ENCODE results near the gene MTFR1L. TPM values are rescaled to one million over a fixed set of nuclear protein-coding genes. Genes with fewer than 3 reads are reported as not detected.

The MTFR1L gene
- total RNA-seq, 2 donors from 2014 or later = 154 to 303 TPM

DNA sequence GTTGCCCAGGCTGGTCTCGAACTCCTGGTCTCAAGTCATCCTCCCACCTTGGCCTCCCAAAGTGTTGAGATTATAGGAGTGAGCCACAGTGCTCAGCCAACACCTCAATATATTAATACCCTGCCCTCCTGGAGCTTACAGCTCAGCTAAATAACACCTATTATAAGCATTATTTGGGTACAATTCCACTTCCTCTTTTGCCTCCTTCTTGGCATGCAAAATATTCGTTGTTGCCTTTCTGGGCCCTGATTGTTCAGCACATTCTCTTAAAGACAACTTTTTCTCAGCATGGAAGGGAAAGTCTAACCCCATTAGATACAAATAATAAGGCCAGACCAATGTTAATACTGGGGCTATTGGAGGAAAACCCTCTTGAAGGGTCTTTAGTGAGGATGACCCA, 53.0 kb downstream of the MTFR1L start:
- H3K36me3 ChIP-seq = no peaks in the 10 kb centered on the region
- no peaks in the 10 kb centered on the region for H3K9me3 ChIP-seq
- H3K4me1 ChIP-seq = peaks cover 0 to 26% of the 10 kb centered on the region in 2 donors
- no peak for DNase-seq (ENCODE audit: low spot score)
- H3K27ac ChIP-seq = no peak overlapping the region
- H3K27me3 ChIP-seq = no peaks in the 10 kb centered on the region
- TF ChIP-seq CTCF (IDR thresholded peaks at IDR 0.05) = no peak
- H3K4me3 ChIP-seq = no peak overlapping the region

DNA sequence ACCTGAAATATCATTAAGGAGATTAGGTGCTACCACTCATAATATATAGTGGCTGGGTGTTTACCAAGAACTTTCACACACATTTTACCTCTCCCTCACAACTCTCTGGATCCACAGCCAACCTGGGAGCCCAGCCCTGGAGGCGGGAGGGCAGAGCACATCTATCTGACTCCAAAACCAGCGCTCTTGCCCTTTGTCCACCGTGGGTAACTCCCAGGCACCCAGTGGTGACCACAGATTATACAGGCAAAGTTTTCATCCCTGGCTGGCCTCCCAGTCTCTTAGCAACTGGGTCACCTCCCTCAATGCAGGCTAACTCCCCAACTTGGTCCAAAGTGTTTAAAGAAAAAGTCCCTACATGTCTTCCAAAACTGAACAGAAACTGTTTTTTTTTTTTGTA, 53.4 kb downstream of the MTFR1L start:
- Histone ChIP-seq H3K4me3 (no peak overlapping the region), H3K4me1 (peaks cover 0 to 26% of the 10 kb centered on the region in 2 donors), H3K27ac (no peak overlapping the region), H3K27me3 (no peaks in the 10 kb centered on the region), H3K36me3 (no peaks in the 10 kb centered on the region), H3K9me3 (no peaks in the 10 kb centered on the region)
- DNase-seq (ENCODE audit: low spot score) = no peak
- TF ChIP-seq CTCF (IDR thresholded peaks at IDR 0.05) = no peak

DNA sequence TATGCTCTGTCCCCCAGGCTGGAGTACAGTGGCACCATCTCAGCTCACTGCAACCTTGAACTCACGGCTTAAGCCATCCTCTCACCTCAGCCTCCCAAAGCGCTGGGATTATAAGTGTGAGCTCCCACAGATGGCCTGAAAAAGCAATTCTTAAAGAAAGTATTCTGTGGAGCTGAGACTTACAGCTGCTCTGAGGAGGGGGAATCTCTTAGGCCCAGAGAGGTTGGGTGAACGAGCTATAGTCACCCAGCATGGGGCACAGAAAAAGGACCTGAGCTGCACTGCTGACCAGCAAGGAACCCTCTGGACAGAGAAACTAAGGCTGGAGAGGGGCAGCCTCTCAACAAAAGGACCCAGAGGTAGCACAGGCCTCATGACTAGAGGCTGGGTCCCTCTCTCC, 54.5 kb downstream of the MTFR1L start:
- Histone ChIP-seq H3K9me3 (no peaks in the 10 kb centered on the region), H3K36me3 (no peaks in the 10 kb centered on the region), H3K27ac (peak overlapping the region in 1 of 2 donors; percentile 53), H3K4me1 (peaks cover 0 to 26% of the 10 kb centered on the region in 2 donors), H3K27me3 (no peaks in the 10 kb centered on the region), H3K4me3 (no peak overlapping the region)
- DNase-seq (ENCODE audit: low spot score) = no peak
- no peak for TF ChIP-seq CTCF (IDR thresholded peaks at IDR 0.05)

DNA sequence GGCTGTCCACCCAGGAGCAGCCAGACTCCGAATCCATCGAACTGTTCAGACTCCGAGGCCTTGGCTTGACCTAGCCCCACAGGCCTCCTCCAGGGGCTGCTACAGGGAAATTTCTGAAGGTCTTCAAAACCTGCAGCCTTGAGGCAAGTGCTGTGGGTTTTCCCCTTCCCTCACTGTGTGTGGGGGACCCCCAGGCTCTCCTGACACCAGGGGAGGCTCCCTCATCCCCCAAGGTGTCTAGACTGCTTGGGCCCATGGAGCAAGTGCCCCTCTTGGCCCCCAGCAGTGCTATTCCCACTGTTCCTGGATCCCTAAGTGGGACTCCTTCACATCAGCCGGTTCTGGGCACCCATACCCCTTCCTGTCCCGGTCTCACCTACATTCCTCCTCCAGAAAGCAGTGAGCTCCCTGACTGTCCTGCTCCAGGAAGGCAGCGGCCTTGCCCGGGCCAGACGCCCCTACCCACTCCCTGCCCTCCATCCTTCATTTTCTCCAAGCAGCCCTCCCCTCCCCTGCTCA, 54.9 kb downstream of the MTFR1L start:
- no peak for TF ChIP-seq CTCF (IDR thresholded peaks at IDR 0.05)
- H3K9me3 ChIP-seq = no peaks in the 10 kb centered on the region
- H3K27ac ChIP-seq = peak overlapping the region; percentile 45 to 53
- H3K4me3 ChIP-seq = peak overlapping the region; percentile 54 to 67
- no peaks in the 10 kb centered on the region for H3K36me3 ChIP-seq
- no peak for DNase-seq (ENCODE audit: low spot score)
- peaks cover 0 to 26% of the 10 kb centered on the region in 2 donors for H3K4me1 ChIP-seq
- H3K27me3 ChIP-seq = no peaks in the 10 kb centered on the region

DNA sequence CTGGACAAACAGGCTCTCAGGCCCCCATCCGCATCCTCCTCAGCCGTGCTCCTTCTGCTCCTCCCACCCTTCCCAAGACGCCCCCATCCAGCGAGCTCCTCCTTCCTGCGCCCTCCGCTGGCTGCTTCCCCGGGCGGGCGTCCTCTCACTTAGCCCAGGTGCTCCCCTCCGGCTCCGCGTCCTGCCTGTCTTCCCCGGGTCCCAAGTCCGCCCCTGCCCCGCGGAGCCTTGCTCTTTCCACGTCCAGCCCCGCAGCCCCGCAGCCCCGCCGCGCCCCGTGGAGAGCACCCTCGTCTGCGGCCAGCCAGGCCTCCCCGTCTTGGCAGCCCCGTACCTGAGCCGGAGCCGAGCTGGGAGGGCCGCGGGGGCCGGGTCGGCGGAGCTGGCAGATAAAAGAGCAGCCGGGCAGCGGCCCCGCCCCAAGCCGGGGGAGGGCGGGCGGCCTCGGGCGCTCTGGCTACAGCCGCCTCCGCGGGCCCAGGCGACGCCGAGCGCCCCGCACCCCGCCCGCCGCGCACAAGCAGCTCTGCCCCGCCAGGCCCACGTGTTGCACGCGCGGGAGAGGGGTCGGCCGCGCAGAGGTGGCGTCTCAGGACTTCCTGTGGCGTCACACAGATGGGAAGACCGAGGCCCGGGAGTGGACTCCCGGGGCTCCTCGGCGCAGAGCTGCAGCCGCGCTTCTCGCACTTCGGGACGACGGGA, 55.6 kb downstream of the MTFR1L start, which contains the start of gene PAQR7:
Gene PAQR7, minus strand, starts transcription at position 555 of the 702 bp plus-strand sequence. CDS start 11,869 bp downstream, outside the sequence.
- Histone ChIP-seq H3K9me3 (no peaks in the 10 kb centered on the region), H3K4me1 (peaks cover 0 to 26% of the 10 kb centered on the region in 2 donors), H3K36me3 (no peaks in the 10 kb centered on the region), H3K4me3 (peak within 1 kb of the TSS; percentile 54 to 67), H3K27ac (peak within 1 kb of the TSS; percentile 45 to 53), H3K27me3 (no peaks in the 10 kb centered on the region)
- peak; percentile 77 for DNase-seq (ENCODE audit: low spot score)
- TF ChIP-seq CTCF (IDR thresholded peaks at IDR 0.05) = no peak

All from right atrium auricular region (tissue), 2 donors.